NCI-H460 (cell line): ENCODE results near the gene UBE2D4. TPM values are rescaled to one million over a fixed set of nuclear protein-coding genes. Genes with fewer than 3 reads are reported as not detected.
"Not testable (repeated sequence)": the region's sequence is repeated elsewhere in the genome, so short reads cannot be mapped to it uniquely, and the experiment has no call there.

ENCODE experiments used
- DNase-seq: peaks from one replicate; pipeline ENCODE4 v3.0.0-alpha.2; 2016; ENCODE audit warnings: low read depth; ENCODE audit errors: extremely low read depth
- total RNA-seq: library from RNA; depleted of rRNA; stranded (reverse); fragments of >200 nt; shearing (Covaris generic); gene quantifications from 2 replicates; pipeline ENCODE4 v1.2.3, GENCODE V29; 2014

Gene UBE2D4
- total RNA-seq, 1 experiment from 2014 or later: 13.9 TPM

- no peak for DNase-seq
These were observed 34.7 kb downstream of the UBE2D4 start for GRCh38 chr7:43960933-43961332.

GRCh38 chr7:43966392-43966791 lies 40.2 kb downstream of the UBE2D4 start:
- not testable (repeated sequence) for DNase-seq

- DNase-seq: not testable (repeated sequence)
These were observed 42.2 kb downstream of the UBE2D4 start for GRCh38 chr7:43968172-43969040.

- DNase-seq: not testable (repeated sequence)
These were observed 43.4 kb downstream of the UBE2D4 start for GRCh38 chr7:43969586-43969985.

- DNase-seq: not testable (repeated sequence)
These were observed 44.5 kb downstream of the UBE2D4 start for GRCh38 chr7:43970698-43971097.

GRCh38 chr7:43974033-43974573 lies 47.9 kb downstream of the UBE2D4 start:
- not testable (repeated sequence) for DNase-seq

- not testable (repeated sequence) for DNase-seq
These were observed 48.7 kb downstream of the UBE2D4 start for GRCh38 chr7:43974725-43975482.

GRCh38 chr7:43977525-43977924 lies 51.3 kb downstream of the UBE2D4 start:
- no peak for DNase-seq

GRCh38 chr7:43978102-43978501 lies 51.9 kb downstream of the UBE2D4 start:
- DNase-seq: not testable (repeated sequence)

GRCh38 chr7:43982848-43983247 lies 56.6 kb downstream of the UBE2D4 start:
- DNase-seq: not testable (repeated sequence)

GRCh38 chr7:43983736-43984135 lies 57.5 kb downstream of the UBE2D4 start:
- DNase-seq: not testable (repeated sequence)

- DNase-seq: peak; percentile 33
These were observed 59.9 kb downstream of the UBE2D4 start for GRCh38 chr7:43985904-43986864.

- not testable (repeated sequence) for DNase-seq
These were observed 61.2 kb downstream of the UBE2D4 start for GRCh38 chr7:43987476-43987875.

GRCh38 chr7:43990011-43990585 lies 63.9 kb downstream of the UBE2D4 start:
- not testable (repeated sequence) for DNase-seq

- not testable (repeated sequence) for DNase-seq
These were observed 64.6 kb downstream of the UBE2D4 start for GRCh38 chr7:43990829-43991228.

GRCh38 chr7:43992896-43993295 lies 66.7 kb downstream of the UBE2D4 start:
- not testable (repeated sequence) for DNase-seq

GRCh38 chr7:43994681-43995080 lies 68.4 kb downstream of the UBE2D4 start:
- DNase-seq: not testable (repeated sequence)

GRCh38 chr7:43997532-43997931 lies 71.3 kb downstream of the UBE2D4 start, which contains the start of gene SPDYE1:
TSS of gene SPDYE1 (plus strand) at chr7:43997897. CDS start at chr7:43999950, 2,053 bp downstream.
- not testable (repeated sequence) for DNase-seq
